HCT116 (cell line): Measurements from ENCODE around the gene P4HTM. TPM values are rescaled to one million over a fixed set of nuclear protein-coding genes. Genes with fewer than 3 reads are reported as not detected.

Source experiments
- ATAC-seq: fragments of 200-7000 bp; cut with Tn5 transposase; 2 replicates; pipeline ENCODE4 v1.9.1; 2020; ENCODE audit warnings: mild to moderate bottlenecking, moderate library complexity
- BruUV-seq: library from RNA; stranded (reverse); fragments of 400-500 nt; replicated peaks from 2 replicates; lab custom pipeline; 2021; lab: Mats Ljungman, UMichigan
- CTCF ChIA-PET: fragments of 300-600 bp; sonication (Branson Sonifier 250); formaldehyde crosslinking; loops from one replicate; lab custom pipeline; 2021; ENCODE audit warnings: antibody characterized with exemption; lab: Charles Lee
- POLR2A ChIA-PET: fragments of 300-600, 350-600 bp; sonication (Branson Sonifier 250); formaldehyde crosslinking; loops from one replicate; lab custom pipeline; 2021; ENCODE audit warnings: antibody characterized with exemption; lab: Charles Lee
- RAD21 ChIA-PET, 2 experiments: fragments of 300-600 bp; sonication (Branson Sonifier 250); formaldehyde crosslinking; loops; one replicate each; lab custom pipeline; 2023; ENCODE audit warnings: low total read pairs in 2 of 2; ENCODE audit not compliant: uncharacterized antibody in 2 of 2, unreplicated experiment in 2 of 2, low non-redundant PET in 1 of 2; lab: Charles Lee
- DNase-seq: peaks from one replicate; pipeline ENCODE4 v3.0.0-alpha.2; 2010; ENCODE audit warnings: low read depth, low spot score
- H2AFZ ChIP-seq: fragments of 200-600 bp; shearing (Covaris generic), sonication (generic); 2 replicates; pipeline ENCODE4 v1.6.1; 2017; ENCODE audit warnings: low read depth, mixed run types, mixed read lengths, antibody characterized with exemption, low read length; ENCODE audit not compliant: poor library complexity, severe bottlenecking
- H3K27ac ChIP-seq: 2 replicates; pipeline ENCODE4 v1.5.1; 2012; ENCODE audit warnings: low read depth, low read length
- H3K27me3 ChIP-seq: fragments of 200-600 bp; sonication (generic); 2 replicates; pipeline ENCODE4 v1.6.1; 2016; ENCODE audit warnings: mixed run types, low read length, mixed read lengths; ENCODE audit not compliant: insufficient read depth
- H3K36me3 ChIP-seq, 2 experiments: fragments of 200-500 bp in 1 of 2; fragments of 200-600 bp in 1 of 2; sonication (Bioruptor generic) in 1 of 2; sonication (generic) in 1 of 2; 2 replicates each; pipeline versions ENCODE4 v1.5.1 to v1.6.1; 2014 to 2016; ENCODE audit warnings: low read length in 2 of 2, inconsistent platforms in 1 of 2, mixed read lengths in 1 of 2, mixed run types in 1 of 2; ENCODE audit not compliant: insufficient read depth in 2 of 2, control insufficient read depth in 1 of 2
- H3K4me1 ChIP-seq, 2 experiments: fragments of 200-600 bp in 1 of 2; sonication (generic) in 1 of 2; 2 replicates each; pipeline versions ENCODE4 v1.5.1 to v1.6.1; 2012 to 2017; ENCODE audit warnings: low read length in 2 of 2, inconsistent platforms in 1 of 2, mild to moderate bottlenecking in 1 of 2, mixed read lengths in 1 of 2, mixed run types in 1 of 2, moderate library complexity in 1 of 2; ENCODE audit not compliant: insufficient read depth in 2 of 2, control insufficient read depth in 1 of 2
- H3K4me2 ChIP-seq: fragments of 200-600 bp; sonication (generic); 2 replicates; pipeline ENCODE4 v1.6.1; 2017; ENCODE audit warnings: mixed run types, low read length, mixed read lengths
- H3K4me3 ChIP-seq, 2 experiments: fragments of 200-600 bp in 1 of 2; sonication (generic) in 1 of 2; replicated peaks in 1 of 2; 2 replicates each; pipeline ENCODE4 v1.5.1; 2011 to 2016; ENCODE audit warnings: low read length in 2 of 2, control low read depth in 1 of 2, low read depth in 1 of 2, mild to moderate bottlenecking in 1 of 2, mixed read lengths in 1 of 2, mixed run types in 1 of 2
- H3K79me2 ChIP-seq: fragments of 200-600 bp; sonication (generic); 2 replicates; pipeline ENCODE4 v1.6.1; 2017; ENCODE audit warnings: mild to moderate bottlenecking, mixed run types, low read length, moderate library complexity, mixed read lengths; ENCODE audit not compliant: insufficient read depth
- H3K9ac ChIP-seq: fragments of 200-600 bp; sonication (generic); 2 replicates; pipeline ENCODE4 v1.6.1; 2016; ENCODE audit warnings: low read length, mixed read lengths
- H3K9me2 ChIP-seq: fragments of 200-600 bp; sonication (generic), shearing (Covaris generic); 2 replicates; pipeline ENCODE4 v1.6.1; 2017; ENCODE audit warnings: mixed run types, mild to moderate bottlenecking, moderate library complexity; ENCODE audit not compliant: insufficient read depth
- H3K9me3 ChIP-seq, 2 experiments: fragments of 200-500 bp in 1 of 2; fragments of 200-600 bp in 1 of 2; sonication (Bioruptor generic) in 1 of 2; sonication (generic) in 1 of 2; 2 replicates each; pipeline ENCODE4 v1.6.1; 2014 to 2017; ENCODE audit warnings: low read length in 2 of 2, mixed read lengths in 2 of 2, inconsistent platforms in 1 of 2, low read depth in 1 of 2, mild to moderate bottlenecking in 1 of 2, mixed run types in 1 of 2, moderate library complexity in 1 of 2; ENCODE audit not compliant: control insufficient read depth in 1 of 2, insufficient read depth in 1 of 2
- H4K20me1 ChIP-seq: fragments of 200-600 bp; sonication (generic), shearing (Covaris generic); 2 replicates; pipeline ENCODE4 v1.6.1; 2017; ENCODE audit warnings: mixed run types, mild to moderate bottlenecking, moderate library complexity; ENCODE audit not compliant: insufficient read depth
- CEBPB ChIP-seq: IDR thresholded peaks from 2 replicates; pipeline ENCODE4 v1.6.1; 2012; ENCODE audit warnings: low read depth
- EGR1 ChIP-seq: IDR thresholded peaks from 2 replicates; pipeline ENCODE4 v1.6.1; 2012; ENCODE audit warnings: low read depth
- ELF1 ChIP-seq: IDR thresholded peaks from 2 replicates; pipeline ENCODE4 v1.6.1; 2012; ENCODE audit warnings: low read depth, borderline replicate concordance
- FOSL1 ChIP-seq: IDR thresholded peaks from 2 replicates; pipeline ENCODE4 v1.6.1; 2012; ENCODE audit warnings: low read depth
- JUND ChIP-seq: IDR thresholded peaks from 2 replicates; pipeline ENCODE4 v1.6.1; 2012
- POLR2A ChIP-seq: IDR thresholded peaks from 2 replicates; pipeline ENCODE4 v1.7.0; 2011; ENCODE audit warnings: borderline replicate concordance; ENCODE audit not compliant: insufficient read depth, insufficient read length; ENCODE audit errors: extremely low read depth
- SIN3A ChIP-seq: IDR thresholded peaks from 2 replicates; pipeline ENCODE4 v1.6.1; 2012; ENCODE audit warnings: low read depth
- YY1 ChIP-seq: IDR thresholded peaks from 2 replicates; pipeline ENCODE4 v1.6.1; 2011; ENCODE audit warnings: low read length, low read depth, moderate library complexity, mild to moderate bottlenecking; ENCODE audit not compliant: insufficient replicate concordance; ENCODE audit errors: extremely low read depth
- ZFX ChIP-seq: fragments of 450-650 bp; IDR thresholded peaks from 2 replicates; pipeline ENCODE4 v1.6.1; 2017
- intact Hi-C: fragments of 100-400 bp; cut with micrococcal nuclease; formaldehyde crosslinking; loops from 2 replicates; pipeline ENCODE4 v1.10.0; 2022
- total RNA-seq: library from RNA; stranded (reverse); gene quantifications from one replicate; pipeline ENCODE4 v1.2.1, GENCODE V29; 2021; ENCODE audit not compliant: unreplicated experiment
- TF ChIP-seq, protein P1 (sequence below), 3 experiments: fragments of 200-600 bp in 1 of 3; sonication (generic) in 1 of 3; IDR thresholded peaks in 2 of 3; conservative IDR thresholded peaks in 1 of 3; 2 replicates each; pipeline ENCODE4 v1.5.1; 2012 to 2017; ENCODE audit warnings: low read depth in 2 of 3, low read length in 2 of 3, antibody characterized with exemption in 1 of 3, borderline replicate concordance in 1 of 3, control low read depth in 1 of 3, mild to moderate bottlenecking in 1 of 3, mixed read lengths in 1 of 3, mixed run types in 1 of 3, moderate library complexity in 1 of 3; ENCODE audit not compliant: insufficient read depth in 1 of 3
- TF ChIP-seq, protein P2 (sequence below): IDR thresholded peaks from 2 replicates; pipeline ENCODE4 v1.6.1; 2012

The P4HTM gene
- total RNA-seq, 1 experiment from 2014 or later = 60.5 TPM

DNA sequence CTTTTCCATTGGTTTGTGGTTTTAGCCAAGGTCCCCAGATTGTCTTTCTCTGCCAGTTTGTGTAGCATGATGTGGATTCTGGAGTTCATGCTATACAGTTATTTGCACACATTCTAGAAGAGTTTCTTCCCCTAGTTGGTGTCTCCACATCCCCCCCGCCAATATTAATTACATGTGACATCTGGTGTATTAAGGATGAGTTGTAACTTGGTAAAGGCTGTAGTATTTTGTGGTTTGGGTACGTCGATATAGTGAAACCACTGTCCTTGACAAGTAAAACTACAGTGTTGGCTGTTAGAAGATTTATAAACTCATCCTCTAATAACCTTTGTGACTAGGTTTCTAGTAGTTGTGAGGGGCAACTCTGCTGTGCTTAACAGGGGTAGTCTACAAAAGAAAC lies 23.7 kb upstream of the P4HTM start:
- H3K4me1 ChIP-seq = no peaks in the 10 kb centered on the region
- peaks cover 20% of the 10 kb centered on the region for H3K79me2 ChIP-seq
- BruUV-seq = no TSS peak
- no peak overlapping the region for H2AFZ ChIP-seq
- H3K36me3 ChIP-seq = peaks cover 35 to 55% of the 10 kb centered on the region in 2 experiments
- no peaks in the 10 kb centered on the region for H4K20me1 ChIP-seq
- no peaks in the 10 kb centered on the region for H3K9me2 ChIP-seq
- H3K9ac ChIP-seq = no peak overlapping the region
- intact Hi-C loops = no loop called here
- H3K27me3 ChIP-seq = no peaks in the 10 kb centered on the region
- ChIA-PET CTCF (interaction anchor here (1.0 kb wide), 1 partner anchor 14 kb away, joined by 3 read pairs; no protein-coding TSS in a partner anchor), RAD21 (no interaction called here), POLR2A (no interaction called here)
- ATAC-seq = no peak
- no peak overlapping the region for H3K27ac ChIP-seq
- TF ChIP-seq POLR2A (no peak), YY1 (no peak), SIN3A (no peak), ELF1 (no peak), JUND (no peak), CEBPB (no peak)
- no peak overlapping the region for H3K4me2 ChIP-seq
- no peak for DNase-seq
- no peaks in the 10 kb centered on the region for H3K9me3 ChIP-seq
- H3K4me3 ChIP-seq = no peak overlapping the region

DNA sequence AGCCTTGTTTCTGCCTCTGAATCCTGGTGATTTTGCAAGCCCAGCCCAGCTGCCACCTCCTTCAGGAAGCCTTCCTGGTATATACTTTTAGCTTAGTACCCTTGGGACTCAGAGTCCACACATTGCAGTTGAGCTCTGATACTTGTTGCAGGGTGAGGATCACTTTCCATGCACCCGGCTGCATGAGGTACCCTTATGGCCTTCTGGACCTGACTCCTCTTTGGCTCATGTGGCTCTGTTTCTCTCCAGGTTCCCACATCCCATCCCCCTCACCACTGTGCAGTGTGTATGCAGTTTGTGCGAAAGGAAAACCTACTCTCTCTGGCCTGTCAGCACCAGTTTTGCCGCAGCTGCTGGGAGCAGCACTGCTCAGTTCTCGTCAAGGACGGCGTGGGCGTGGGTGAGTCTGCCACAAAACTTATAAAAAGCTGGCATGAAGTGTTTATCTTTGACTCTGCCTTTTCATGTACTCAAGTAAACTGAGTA lies 23.1 kb upstream of the P4HTM start:
- H3K4me2 ChIP-seq = no peak overlapping the region
- no peaks in the 10 kb centered on the region for H3K27me3 ChIP-seq
- no peaks in the 10 kb centered on the region for H4K20me1 ChIP-seq
- H3K9ac ChIP-seq = no peak overlapping the region
- H3K36me3 ChIP-seq = peaks cover 41 to 56% of the 10 kb centered on the region in 2 experiments
- intact Hi-C loops = no loop called here
- DNase-seq (no peak), ATAC-seq (no peak)
- H3K9me3 ChIP-seq = no peaks in the 10 kb centered on the region
- no peak overlapping the region for H3K4me3 ChIP-seq
- no peak overlapping the region for H3K27ac ChIP-seq
- TF ChIP-seq, protein P1, sequence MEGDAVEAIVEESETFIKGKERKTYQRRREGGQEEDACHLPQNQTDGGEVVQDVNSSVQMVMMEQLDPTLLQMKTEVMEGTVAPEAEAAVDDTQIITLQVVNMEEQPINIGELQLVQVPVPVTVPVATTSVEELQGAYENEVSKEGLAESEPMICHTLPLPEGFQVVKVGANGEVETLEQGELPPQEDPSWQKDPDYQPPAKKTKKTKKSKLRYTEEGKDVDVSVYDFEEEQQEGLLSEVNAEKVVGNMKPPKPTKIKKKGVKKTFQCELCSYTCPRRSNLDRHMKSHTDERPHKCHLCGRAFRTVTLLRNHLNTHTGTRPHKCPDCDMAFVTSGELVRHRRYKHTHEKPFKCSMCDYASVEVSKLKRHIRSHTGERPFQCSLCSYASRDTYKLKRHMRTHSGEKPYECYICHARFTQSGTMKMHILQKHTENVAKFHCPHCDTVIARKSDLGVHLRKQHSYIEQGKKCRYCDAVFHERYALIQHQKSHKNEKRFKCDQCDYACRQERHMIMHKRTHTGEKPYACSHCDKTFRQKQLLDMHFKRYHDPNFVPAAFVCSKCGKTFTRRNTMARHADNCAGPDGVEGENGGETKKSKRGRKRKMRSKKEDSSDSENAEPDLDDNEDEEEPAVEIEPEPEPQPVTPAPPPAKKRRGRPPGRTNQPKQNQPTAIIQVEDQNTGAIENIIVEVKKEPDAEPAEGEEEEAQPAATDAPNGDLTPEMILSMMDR (IDR thresholded peaks at IDR 0.05 in 2 of 3, conservative IDR thresholded peaks at IDR 0.05 in 1 of 3; ENCODE audit: borderline replicate concordance in 1 of 3, insufficient read depth in 1 of 3, low read depth in 2 of 3, low read length in 2 of 3) = no peak
- TF ChIP-seq JUND (no peak), ZFX (no peak), FOSL1 (no peak), EGR1 (no peak), POLR2A (no peak)
- TF ChIP-seq, protein P2, sequence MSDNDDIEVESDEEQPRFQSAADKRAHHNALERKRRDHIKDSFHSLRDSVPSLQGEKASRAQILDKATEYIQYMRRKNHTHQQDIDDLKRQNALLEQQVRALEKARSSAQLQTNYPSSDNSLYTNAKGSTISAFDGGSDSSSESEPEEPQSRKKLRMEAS = no peak
- ChIA-PET POLR2A (no interaction called here), CTCF (interaction anchor here (1.0 kb wide), 2 partner anchors 13 to 22 kb away, joined by 3 read pairs; no protein-coding TSS in a partner anchor), RAD21 (no interaction called here)
- H2AFZ ChIP-seq = no peak overlapping the region
- H3K4me1 ChIP-seq = no peaks in the 10 kb centered on the region
- BruUV-seq = no TSS peak
- no peaks in the 10 kb centered on the region for H3K9me2 ChIP-seq
- H3K79me2 ChIP-seq = peaks cover 15% of the 10 kb centered on the region
